CD4-positive, alpha-beta T cell treated with Interleukin-2 at 100 ng/mL for 4 hours (primary cell): ENCODE measurements around the gene LENG1.

Experiments used
- DNase-seq: peaks from one replicate; pipeline ENCODE4 v3.0.0-alpha.2; 2020; ENCODE audit warnings: low spot score

LENG1 gene

GRCh38 chr19:54108496-54108895, 51.0 kb downstream of the LENG1 start:
- no peak for DNase-seq

- DNase-seq = no peak
Observed at GRCh38 chr19:54107876-54108490, 51.5 kb downstream of the LENG1 start.

DNA sequence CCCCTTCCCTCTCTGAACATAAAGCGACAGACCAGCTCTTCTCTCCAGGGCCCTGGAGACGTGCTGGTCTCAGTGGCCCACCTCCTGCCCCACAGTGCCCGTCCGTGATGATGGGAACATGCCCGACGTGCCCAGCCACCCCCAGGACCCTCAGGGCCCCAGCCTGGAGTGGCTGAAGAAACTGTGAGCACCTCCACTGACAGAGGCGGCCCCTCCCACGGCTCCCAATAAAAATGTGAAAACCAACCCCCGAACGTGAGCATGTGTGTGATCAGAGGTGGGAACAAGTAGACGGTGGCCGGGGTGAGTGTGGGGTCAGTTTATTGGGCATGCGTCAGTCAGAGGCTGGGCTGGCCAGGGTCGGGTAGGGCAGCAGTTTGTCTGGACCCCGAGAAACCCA, 52.8 kb downstream of the LENG1 start:
- DNase-seq = no peak

DNA sequence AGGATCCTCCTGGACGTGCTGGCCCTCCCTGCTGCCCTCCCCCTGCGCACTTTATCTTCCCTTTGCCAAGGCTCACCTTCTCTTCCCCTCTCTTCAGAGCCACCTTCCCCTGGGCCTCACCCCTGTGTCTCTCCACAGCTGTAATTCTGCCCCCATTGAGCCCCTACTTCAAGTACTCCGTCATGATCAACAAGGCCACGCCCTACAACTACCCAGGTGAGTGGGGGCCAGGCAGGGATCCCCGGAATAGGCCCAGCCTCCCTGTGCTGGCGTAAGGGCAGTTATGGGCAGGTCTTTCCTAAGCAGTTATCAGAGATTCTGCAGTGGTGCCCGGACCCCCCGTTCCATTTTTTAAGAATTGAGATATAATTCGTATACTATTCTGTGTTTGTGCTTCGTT, 53.7 kb downstream of the LENG1 start:
- DNase-seq = no peak
